T-cell (primary cell): ENCODE results near the gene LHFPL5. TPM values are rescaled to one million over a fixed set of nuclear protein-coding genes. Genes with fewer than 3 reads are reported as not detected.

Experiments
- ATAC-seq, 4 experiments: fragments of 200-7000 bp in 3 of 4; fragments of 150-1000 bp in 1 of 4; cut with Tn5 transposase; replicated peaks in 1 of 4; 1 replicate in 3 of 4; 2 replicates in 1 of 4; pipeline ENCODE4 v1.10.0; 2021; ENCODE audit warnings: moderate library complexity in 3 of 4, mild to moderate bottlenecking in 2 of 4, moderate number of reproducible peaks in 1 of 4
- CTCF ChIA-PET, 2 donors: fragments of 300-600 bp; sonication (Branson Sonifier 250); formaldehyde crosslinking; loops; one replicate each; lab custom pipeline; 2022; ENCODE audit warnings: antibody characterized with exemption in 2 of 2; lab: Charles Lee
- POLR2A ChIA-PET, 2 donors: fragments of 300-600 bp; sonication (Branson Sonifier 250); formaldehyde crosslinking; loops; one replicate each; lab custom pipeline; 2022; ENCODE audit warnings: antibody characterized with exemption in 2 of 2; lab: Charles Lee
- DNase-seq, 35 experiments: peaks; one replicate each; pipeline versions ENCODE4 v3.0.0 to v3.0.0-alpha.2; 2013 to 2023
- H3K27ac ChIP-seq: one replicate; pipeline ENCODE4 v1.5.1; 2013; ENCODE audit warnings: low read length
- H3K27me3 ChIP-seq, 2 experiments: replicated peaks in 1 of 2; 1 replicate in 1 of 2; 2 replicates in 1 of 2; pipeline versions ENCODE4 v1.6.1 to v1.7.0; 2013; ENCODE audit warnings: low read length in 1 of 2, mixed read lengths in 1 of 2; ENCODE audit not compliant: control insufficient read depth in 2 of 2, insufficient read depth in 2 of 2; ENCODE audit errors: extremely low read depth in 1 of 2
- H3K36me3 ChIP-seq, 2 donors: 1 replicate in 1 of 2; 2 replicates in 1 of 2; pipeline versions ENCODE4 v1.6.1 to v1.7.0; 2013; ENCODE audit warnings: low read length in 1 of 2; ENCODE audit not compliant: control insufficient read depth in 2 of 2, insufficient read depth in 1 of 2; ENCODE audit errors: extremely low read depth in 1 of 2
- H3K4me1 ChIP-seq, 2 experiments: 1 replicate in 1 of 2; 2 replicates in 1 of 2; pipeline versions ENCODE4 v1.6.1 to v1.7.0; 2013; ENCODE audit warnings: low read length in 2 of 2, mixed read lengths in 1 of 2; ENCODE audit not compliant: insufficient read depth in 2 of 2, control insufficient read depth in 1 of 2; ENCODE audit errors: extremely low read depth in 1 of 2
- H3K4me3 ChIP-seq, 2 donors: 1 replicate in 1 of 2; 2 replicates in 1 of 2; pipeline versions ENCODE4 v1.5.1 to v1.7.0; 2013; ENCODE audit warnings: mild to moderate bottlenecking in 2 of 2, low read length in 1 of 2, moderate library complexity in 1 of 2; ENCODE audit not compliant: control insufficient read depth in 1 of 2; ENCODE audit errors: extremely low read depth in 1 of 2
- H3K9me3 ChIP-seq: 2 replicates; pipeline ENCODE4 v1.7.0; 2013
- H3K27ac Mint-ChIP-seq, 2 donors: one replicate each; pipeline ENCODE4 v1.8.0; 2020 to 2021; ENCODE audit warnings: mild to moderate bottlenecking in 2 of 2, mixed read lengths in 2 of 2
- H3K27me3 Mint-ChIP-seq, 2 donors: one replicate each; pipeline ENCODE4 v1.8.0; 2021 to 2022; ENCODE audit warnings: mixed read lengths in 2 of 2
- H3K36me3 Mint-ChIP-seq: one replicate; pipeline ENCODE4 v1.8.0; 2021; ENCODE audit warnings: mixed read lengths
- H3K4me1 Mint-ChIP-seq, 3 donors: one replicate each; pipeline ENCODE4 v1.8.0; 2020 to 2022; ENCODE audit warnings: mixed read lengths in 3 of 3, mild to moderate bottlenecking in 1 of 3
- H3K4me3 Mint-ChIP-seq, 3 donors: one replicate each; pipeline ENCODE4 v1.8.0; 2020 to 2022; ENCODE audit warnings: mild to moderate bottlenecking in 3 of 3, mixed read lengths in 3 of 3, moderate library complexity in 3 of 3
- H3K9me3 Mint-ChIP-seq, 3 donors: one replicate each; pipeline ENCODE4 v1.8.0; 2020 to 2022; ENCODE audit warnings: mixed read lengths in 3 of 3
- WGBS: methylation state at CpG from one replicate; pipeline ENCODE4 v1.1.5; 2013; ENCODE audit warnings: missing lambda C conversion rate; ENCODE audit not compliant: insufficient coverage; 5-methylcytosine and 5-hydroxymethylcytosine counted together
- total RNA-seq, 35 experiments: library from RNA in 6 of 35; stranded (reverse) in 6 of 35; fragments of 120-200 nt in 1 of 35; gene quantifications; one replicate each; pipeline versions ENCODE4 v1.2.1 to v1.2.4 and lab custom pipeline; 2013 to 2026

Gene LHFPL5
- total RNA-seq, 5 donors from 2014 or later (not counting 1 experiment from before 2014, with no cell fraction given) = not detected

DNA sequence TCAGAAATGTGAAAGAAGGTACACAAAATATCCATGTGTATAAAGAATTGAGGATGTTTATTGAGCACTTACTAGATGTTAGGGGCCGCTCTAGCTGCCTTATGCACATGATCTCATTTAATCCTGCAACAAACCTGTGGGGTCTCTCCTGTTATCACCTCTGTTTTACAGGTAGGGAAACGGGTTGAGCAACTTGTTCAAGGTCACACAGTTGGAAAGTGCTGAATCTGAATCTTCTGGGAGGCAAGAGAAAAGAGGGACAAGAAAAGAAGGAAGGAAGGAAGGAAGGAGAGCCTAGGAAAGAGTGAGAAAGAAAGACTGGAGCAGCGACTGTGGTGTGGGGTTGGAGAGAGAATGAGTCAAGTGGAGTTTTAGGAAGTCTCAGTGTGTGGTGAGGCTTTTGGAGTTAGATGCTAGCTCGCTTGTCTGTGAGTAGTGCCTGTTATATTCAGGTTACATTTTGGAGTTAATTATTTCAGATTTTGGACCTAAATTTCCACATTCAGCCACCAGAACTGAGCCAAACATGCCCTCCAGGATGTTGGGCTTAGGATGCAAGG, 16.6 kb upstream of the LHFPL5 start:
- Mint-ChIP-seq H3K36me3 (no peaks in the 10 kb centered on the region), H3K4me3 (no peak overlapping the region), H3K27ac (no peak overlapping the region), H3K9me3 (no peaks in the 10 kb centered on the region), H3K4me1 (no peaks in the 10 kb centered on the region), H3K27me3 (peaks cover 22 to 60% of the 10 kb centered on the region in 2 donors)
- ATAC-seq (no peak), DNase-seq (no peak)
- ChIA-PET POLR2A (no interaction called here), CTCF (interaction anchor here in 1 of 2 donors (0.6 kb wide), 1 partner anchor 157 kb away, joined by 3 read pairs; no protein-coding TSS in a partner anchor)
- no peaks in the 10 kb centered on the region for H3K9me3 ChIP-seq
- no peak overlapping the region for H3K4me3 ChIP-seq
- no peaks in the 10 kb centered on the region for H3K4me1 ChIP-seq
- H3K27ac ChIP-seq = no peak overlapping the region
- no peaks in the 10 kb centered on the region for H3K36me3 ChIP-seq
- peaks cover 0 to 34% of the 10 kb centered on the region in 2 experiments for H3K27me3 ChIP-seq
- WGBS = 49% methylated on average over 2 of the region's 4 CpGs

GRCh38 chr6:35790683-35791082, 14.5 kb upstream of the LHFPL5 start:
- Mint-ChIP-seq H3K9me3 (no peaks in the 10 kb centered on the region), H3K27me3 (peaks cover 22 to 45% of the 10 kb centered on the region in 2 donors), H3K4me3 (no peak overlapping the region), H3K4me1 (no peaks in the 10 kb centered on the region), H3K27ac (no peak overlapping the region), H3K36me3 (no peaks in the 10 kb centered on the region)
- POLR2A ChIA-PET = no interaction called here
- H3K36me3 ChIP-seq = no peaks in the 10 kb centered on the region
- DNase-seq (no peak), ATAC-seq (no peak)
- 78% methylated on average over 5 of the region's 5 CpGs for WGBS
- CTCF ChIA-PET = interaction anchor here in 1 of 2 donors (0.7 kb wide), 1 partner anchor 14 kb away, joined by 3 read pairs; no protein-coding TSS in a partner anchor
- no peak overlapping the region for H3K4me3 ChIP-seq
- no peaks in the 10 kb centered on the region for H3K9me3 ChIP-seq
- no peak overlapping the region for H3K27ac ChIP-seq
- H3K4me1 ChIP-seq = no peaks in the 10 kb centered on the region
- peaks cover 0 to 46% of the 10 kb centered on the region in 2 experiments for H3K27me3 ChIP-seq

DNA sequence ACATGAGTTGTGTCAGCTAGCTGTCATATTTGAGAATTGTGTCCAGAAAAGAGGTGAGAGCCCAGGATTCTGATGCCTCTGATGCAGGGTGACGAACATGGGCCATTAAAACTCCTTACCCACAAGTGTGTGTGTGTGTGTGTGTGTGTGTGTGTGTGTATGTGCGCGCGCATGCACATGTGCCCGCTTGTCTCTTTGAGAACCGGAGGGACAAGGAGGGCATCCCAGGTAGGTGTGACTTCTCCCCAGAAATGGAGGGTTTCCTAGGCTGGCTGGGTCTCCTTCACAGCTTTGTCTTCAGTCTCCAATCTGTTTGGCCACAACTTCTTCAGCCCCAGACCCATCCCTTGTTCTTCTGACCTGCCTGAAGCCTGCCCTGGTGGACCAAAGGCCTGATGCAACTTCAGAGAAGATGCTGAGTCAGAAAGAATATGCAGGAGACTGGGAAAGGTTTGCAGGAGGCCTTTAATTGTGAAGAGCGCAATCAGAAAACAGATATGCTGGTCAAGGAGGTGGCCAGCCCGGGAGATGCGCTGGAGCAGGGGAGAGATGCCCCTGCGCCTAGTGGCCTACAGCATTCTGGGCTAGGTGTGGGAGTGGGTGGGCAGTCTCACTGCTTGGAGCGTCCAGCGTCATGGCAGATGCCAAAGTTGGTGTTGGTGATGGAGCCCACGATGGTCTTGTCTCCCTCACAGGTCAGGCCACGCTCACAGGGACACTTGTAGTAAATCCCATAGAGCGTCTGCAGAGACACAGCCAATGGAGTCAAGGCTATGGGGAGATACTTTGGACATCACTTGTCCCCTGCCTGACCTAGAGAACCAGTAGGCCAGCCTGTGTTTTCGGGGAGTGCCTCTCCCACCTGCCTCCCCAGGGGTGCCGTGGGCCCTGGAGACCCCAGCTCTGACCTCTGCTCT, 10.4 kb upstream of the LHFPL5 start:
- H3K27me3 ChIP-seq = peaks cover 0 to 35% of the 10 kb centered on the region in 2 experiments
- no peaks in the 10 kb centered on the region for H3K36me3 Mint-ChIP-seq
- POLR2A ChIA-PET = no interaction called here
- H3K4me3 Mint-ChIP-seq = no peak overlapping the region
- DNase-seq = no peak
- CTCF ChIA-PET = no interaction called here
- peaks cover 13 to 19% of the 10 kb centered on the region in 2 donors for H3K27me3 Mint-ChIP-seq
- ATAC-seq = no peak
- H3K4me1 Mint-ChIP-seq = no peaks in the 10 kb centered on the region
- WGBS = 88% methylated on average over 14 of the region's 17 CpGs
- no peaks in the 10 kb centered on the region for H3K9me3 Mint-ChIP-seq
- no peaks in the 10 kb centered on the region for H3K9me3 ChIP-seq
- H3K36me3 ChIP-seq = no peaks in the 10 kb centered on the region
- no peaks in the 10 kb centered on the region for H3K4me1 ChIP-seq
- no peak overlapping the region for H3K27ac Mint-ChIP-seq
- H3K27ac ChIP-seq = no peak overlapping the region
- H3K4me3 ChIP-seq = no peak overlapping the region

- 82% methylated on average over 10 of the region's 11 CpGs for WGBS
- no peak for ATAC-seq
- H3K27me3 Mint-ChIP-seq = peaks cover 8 to 15% of the 10 kb centered on the region in 2 donors
- H3K36me3 Mint-ChIP-seq = no peaks in the 10 kb centered on the region
- H3K4me3 Mint-ChIP-seq = no peak overlapping the region
- Histone ChIP-seq H3K9me3 (no peaks in the 10 kb centered on the region), H3K27me3 (peaks cover 0 to 35% of the 10 kb centered on the region in 2 experiments), H3K4me3 (no peak overlapping the region), H3K36me3 (no peaks in the 10 kb centered on the region), H3K4me1 (no peaks in the 10 kb centered on the region), H3K27ac (no peak overlapping the region)
- ChIA-PET POLR2A (no interaction called here), CTCF (no interaction called here)
- no peaks in the 10 kb centered on the region for H3K4me1 Mint-ChIP-seq
- H3K27ac Mint-ChIP-seq = no peak overlapping the region
- no peak for DNase-seq
- H3K9me3 Mint-ChIP-seq = no peaks in the 10 kb centered on the region
These were observed 9.6 kb upstream of the LHFPL5 start for GRCh38 chr6:35795453-35796071.

DNA sequence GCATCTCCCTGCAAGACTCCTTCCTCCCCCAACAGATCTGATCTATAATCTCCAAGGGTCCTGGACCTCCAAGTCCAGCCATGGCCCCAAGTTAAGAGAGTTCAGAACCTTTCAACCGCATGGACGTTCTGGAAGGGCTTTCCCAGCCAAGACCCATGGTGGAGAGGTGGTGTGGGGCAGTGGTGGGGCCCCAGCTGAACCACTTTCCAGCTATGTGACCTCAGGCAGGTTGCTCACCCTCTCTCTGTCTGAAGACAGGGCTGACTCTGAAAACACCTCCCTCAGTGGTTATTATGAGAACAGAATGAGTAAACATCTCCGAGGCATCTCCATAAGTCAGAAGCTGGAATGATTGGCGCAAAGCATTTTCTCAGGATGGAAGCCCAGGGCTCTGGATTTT, 8.9 kb upstream of the LHFPL5 start:
- Mint-ChIP-seq H3K27me3 (peaks cover 5 to 8% of the 10 kb centered on the region in 2 donors), H3K27ac (no peak overlapping the region), H3K4me1 (no peaks in the 10 kb centered on the region), H3K4me3 (no peak overlapping the region), H3K9me3 (no peaks in the 10 kb centered on the region), H3K36me3 (no peaks in the 10 kb centered on the region)
- 63% methylated on average over 4 of the region's 4 CpGs for WGBS
- Histone ChIP-seq H3K4me3 (no peak overlapping the region), H3K36me3 (no peaks in the 10 kb centered on the region), H3K27me3 (peaks cover 0 to 32% of the 10 kb centered on the region in 2 experiments), H3K9me3 (no peaks in the 10 kb centered on the region), H3K27ac (no peak overlapping the region), H3K4me1 (no peaks in the 10 kb centered on the region)
- ChIA-PET CTCF (no interaction called here), POLR2A (no interaction called here)
- DNase-seq (no peak), ATAC-seq (no peak)

DNA sequence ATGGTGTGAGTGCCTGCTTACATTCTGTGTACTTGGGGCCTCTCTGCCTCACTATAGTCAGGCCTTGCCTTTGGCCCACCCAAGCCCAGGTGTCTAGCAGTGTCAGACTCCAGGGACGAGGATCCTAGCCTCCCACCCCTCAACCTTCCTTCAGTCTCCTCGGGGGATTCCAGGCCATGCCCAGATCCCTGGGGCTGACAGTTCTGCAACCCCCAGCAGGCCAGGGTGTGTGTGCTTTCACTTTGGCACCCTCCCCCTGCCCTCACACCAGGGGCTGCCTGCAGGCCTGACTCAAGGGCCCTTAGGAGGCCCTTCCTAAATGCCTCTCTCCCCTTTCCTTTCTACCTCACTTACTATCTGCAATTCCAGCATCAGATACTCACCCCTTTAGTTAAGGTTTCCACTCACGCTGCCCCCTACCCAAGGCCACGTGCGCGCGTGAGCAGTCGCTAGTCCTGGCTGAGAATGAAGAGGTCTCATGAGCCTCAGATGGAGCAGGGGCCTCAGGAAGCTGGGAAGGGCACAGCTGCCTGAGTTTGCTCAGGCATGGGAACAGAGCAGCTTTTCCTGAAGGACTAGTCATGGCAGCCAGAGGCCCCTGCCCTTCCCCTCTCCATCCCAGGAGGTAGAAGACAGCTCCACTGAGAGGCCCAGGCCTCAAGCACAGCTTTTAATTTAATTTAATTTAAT, 7.2 kb upstream of the LHFPL5 start:
- Mint-ChIP-seq H3K9me3 (no peaks in the 10 kb centered on the region), H3K27ac (no peak overlapping the region), H3K4me3 (no peak overlapping the region), H3K27me3 (peaks cover 5 to 8% of the 10 kb centered on the region in 2 donors), H3K4me1 (no peaks in the 10 kb centered on the region), H3K36me3 (no peaks in the 10 kb centered on the region)
- Histone ChIP-seq H3K9me3 (no peaks in the 10 kb centered on the region), H3K27me3 (peaks cover 0 to 32% of the 10 kb centered on the region in 2 experiments), H3K27ac (no peak overlapping the region), H3K4me3 (no peak overlapping the region), H3K4me1 (no peaks in the 10 kb centered on the region), H3K36me3 (no peaks in the 10 kb centered on the region)
- CTCF ChIA-PET = no interaction called here
- 87% methylated on average over 7 of the region's 8 CpGs for WGBS
- POLR2A ChIA-PET = no interaction called here
- ATAC-seq (peak in 2 of 4 experiments; percentile 12 to 23), DNase-seq (no peak)
